ENCODE measurements around the gene C1QL2.

The C1QL2 gene

DNA sequence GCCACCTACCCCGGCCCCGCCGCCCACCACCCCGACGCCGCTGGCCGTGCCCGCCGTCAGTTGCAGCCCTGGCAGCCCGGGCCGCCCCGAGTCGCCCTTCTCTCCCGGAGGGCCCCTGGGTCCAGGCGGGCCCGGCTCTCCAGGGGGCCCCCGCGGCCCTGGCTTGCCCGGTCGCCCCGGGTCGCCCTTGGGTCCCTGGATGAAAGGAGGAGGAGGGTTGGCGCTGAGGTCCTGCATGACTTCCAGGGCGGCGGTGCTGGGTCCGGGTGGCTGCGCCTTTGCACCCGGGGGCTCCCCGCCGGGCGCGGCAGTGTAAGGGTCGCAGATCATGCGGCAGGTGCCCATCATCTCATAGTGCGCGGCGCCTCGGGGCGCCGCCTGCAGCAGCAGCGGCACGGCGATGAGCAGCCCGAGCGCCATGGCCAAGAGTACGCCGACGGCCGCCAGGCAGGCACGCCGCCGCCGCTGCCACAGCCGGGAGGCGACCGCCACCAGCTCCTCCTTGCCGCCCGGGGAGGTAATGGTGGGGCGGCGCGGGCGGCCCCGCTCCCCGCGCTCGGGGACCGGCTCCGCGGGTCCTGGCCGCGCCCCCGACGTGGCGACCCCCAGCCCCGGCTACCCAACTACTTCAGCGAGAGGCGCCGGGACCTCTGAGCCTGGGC lies 570 bp downstream of the C1QL2 start:
- H3K27ac ChIP-seq (ENCODE audit: low read depth, low read length) = no peak overlapping the region
- H3K9me3 ChIP-seq (ENCODE audit: insufficient read depth, low read depth, low read length) = no peaks in the 10 kb centered on the region
- no peaks in the 10 kb centered on the region for H3K36me3 ChIP-seq (ENCODE audit: insufficient read depth, low read length)
- H3K27me3 ChIP-seq (ENCODE audit: insufficient read depth, low read length) = peaks cover 76% of the 10 kb centered on the region
- peak overlapping the region; percentile 58 for H3K4me3 ChIP-seq (ENCODE audit: low read length)
- H3K4me1 ChIP-seq (ENCODE audit: insufficient read depth, low read length) = peaks cover 21% of the 10 kb centered on the region
- H3K9ac ChIP-seq (ENCODE audit: low read depth, low read length) = peak overlapping the region; percentile 28; the same call in 1 of the 2 replicates
- WGBS = 2% methylated on average over 78 of the region's 78 CpGs

DNA sequence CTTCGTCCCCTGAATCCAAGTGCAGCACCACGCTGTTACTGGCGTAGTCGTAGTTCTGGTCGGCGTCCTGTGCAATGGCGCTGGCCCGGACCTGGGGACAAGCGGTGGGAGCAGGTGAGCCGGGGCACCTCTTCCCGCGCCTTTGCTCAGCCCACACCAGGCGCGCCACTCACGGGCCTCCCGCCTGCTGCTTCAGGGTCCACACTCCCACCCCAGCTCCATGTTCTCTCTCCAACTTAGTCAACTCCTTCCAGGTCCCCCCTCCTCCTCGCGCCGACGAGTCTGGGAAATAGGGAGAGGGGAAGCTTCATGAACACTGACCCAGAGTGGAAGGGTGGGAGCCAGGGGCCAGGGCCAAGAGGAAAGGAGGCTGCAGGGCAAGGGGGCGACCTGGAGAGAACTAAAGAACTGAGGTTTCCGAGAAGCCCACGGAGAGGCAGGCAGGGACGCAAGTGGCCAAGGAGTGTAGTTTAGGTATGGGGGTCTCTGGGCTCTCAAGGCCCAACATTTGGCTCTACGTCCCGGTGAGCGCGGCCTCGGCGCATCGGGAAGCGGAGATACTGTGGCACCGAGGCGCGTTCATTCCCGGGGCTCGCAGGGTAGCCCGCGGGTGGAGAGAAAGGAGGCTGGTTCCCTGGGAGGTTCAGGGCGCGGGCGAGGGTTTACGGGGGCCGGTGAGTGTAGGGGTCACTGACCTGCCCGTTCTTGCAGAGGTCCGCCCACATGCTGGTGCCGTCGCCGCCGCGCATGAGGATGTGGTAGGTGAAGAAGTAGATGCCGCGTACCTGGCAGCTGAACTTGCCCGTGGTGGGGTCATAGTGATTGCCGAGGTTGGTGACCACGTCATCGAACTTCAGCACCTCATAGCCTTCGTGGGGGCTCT lies 1.4 kb downstream of the C1QL2 start:
- H3K4me3 ChIP-seq (ENCODE audit: low read length) = peak overlapping the region; percentile 58
- H3K27me3 ChIP-seq (ENCODE audit: insufficient read depth, low read length) = peaks cover 70% of the 10 kb centered on the region
- H3K27ac ChIP-seq (ENCODE audit: low read depth, low read length) = no peak overlapping the region
- peaks cover 21% of the 10 kb centered on the region for H3K4me1 ChIP-seq (ENCODE audit: insufficient read depth, low read length)
- H3K9ac ChIP-seq (ENCODE audit: low read depth, low read length) = peak overlapping the region; percentile 58; the same call in 1 of the 2 replicates
- no peaks in the 10 kb centered on the region for H3K9me3 ChIP-seq (ENCODE audit: insufficient read depth, low read depth, low read length)
- WGBS = 2% methylated on average over 57 of the region's 58 CpGs
- no peaks in the 10 kb centered on the region for H3K36me3 ChIP-seq (ENCODE audit: insufficient read depth, low read length)

DNA sequence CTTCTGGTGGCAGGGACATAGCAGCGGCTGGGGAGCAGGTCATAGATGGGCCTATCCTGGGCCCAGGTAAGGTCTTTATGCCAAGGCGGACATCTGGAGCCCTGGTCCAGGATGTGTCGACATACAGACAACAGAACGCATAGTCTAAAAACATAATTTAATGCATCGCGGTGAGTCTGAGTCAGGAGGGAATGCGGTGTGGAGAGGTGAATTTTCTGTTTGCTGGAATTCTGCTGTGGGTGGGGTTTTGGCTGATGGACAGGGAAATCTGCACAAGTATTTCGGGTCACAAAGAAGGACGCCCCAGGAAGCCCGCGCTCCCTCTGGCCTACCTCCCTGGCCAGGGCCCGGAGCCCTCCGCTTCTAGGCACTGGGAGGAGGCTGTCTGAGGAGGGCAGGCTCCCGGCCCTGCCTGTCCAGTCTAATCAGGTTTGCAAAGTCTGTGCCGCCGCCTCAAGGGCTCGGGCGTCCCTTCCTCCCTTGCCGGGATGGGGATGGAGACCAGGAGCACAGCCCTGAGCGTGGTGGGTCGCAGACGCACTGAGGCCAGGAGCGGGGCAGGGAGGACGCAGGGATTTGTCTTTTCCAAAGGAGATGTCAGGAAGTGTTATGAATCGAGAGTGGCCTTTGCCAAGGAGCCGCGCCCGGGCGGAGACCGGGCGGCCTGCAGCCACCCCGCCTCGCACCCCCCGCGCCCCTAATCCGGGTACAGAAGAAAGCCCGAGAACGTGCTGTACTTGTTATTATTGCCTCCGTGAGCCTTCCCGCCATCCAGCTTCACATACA lies 2.3 kb downstream of the C1QL2 start:
- H3K4me3 ChIP-seq (ENCODE audit: low read length) = peak overlapping the region; percentile 58
- peaks cover 20% of the 10 kb centered on the region for H3K4me1 ChIP-seq (ENCODE audit: insufficient read depth, low read length)
- WGBS = under 1% methylated on average over 40 of the region's 40 CpGs
- H3K27ac ChIP-seq (ENCODE audit: low read depth, low read length) = peak overlapping the region; percentile 51; the same call in 1 of the 2 replicates
- H3K27me3 ChIP-seq (ENCODE audit: insufficient read depth, low read length) = peaks cover 65% of the 10 kb centered on the region
- peak overlapping the region; percentile 58; the same call in 1 of the 2 replicates for H3K9ac ChIP-seq (ENCODE audit: low read depth, low read length)
- H3K36me3 ChIP-seq (ENCODE audit: insufficient read depth, low read length) = no peaks in the 10 kb centered on the region
- no peaks in the 10 kb centered on the region for H3K9me3 ChIP-seq (ENCODE audit: insufficient read depth, low read depth, low read length)

DNA sequence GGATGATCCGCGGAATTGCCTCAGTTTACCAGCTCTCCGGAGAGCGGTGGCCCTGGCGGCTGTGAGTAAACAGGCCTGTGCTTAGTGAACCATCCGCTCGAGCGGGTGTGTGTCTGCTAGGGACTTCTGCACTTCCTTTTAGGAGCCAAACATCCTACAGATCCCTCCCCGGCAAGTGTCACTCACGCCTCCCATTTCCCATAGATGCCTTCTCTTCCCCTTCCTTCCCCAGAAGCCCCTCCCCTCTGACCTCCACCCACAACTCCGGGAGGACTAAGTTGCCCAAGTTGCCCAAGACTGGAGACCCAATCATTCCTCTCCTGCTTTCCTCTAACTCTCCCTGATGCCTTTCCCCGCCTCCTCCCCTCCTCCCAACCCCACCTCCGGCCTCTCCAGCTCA lies 2.9 kb downstream of the C1QL2 start:
- peak overlapping the region; percentile 58 for H3K4me3 ChIP-seq (ENCODE audit: low read length)
- H3K4me1 ChIP-seq (ENCODE audit: insufficient read depth, low read length) = peaks cover 14% of the 10 kb centered on the region
- H3K27ac ChIP-seq (ENCODE audit: low read depth, low read length) = peak overlapping the region; percentile 51; the same call in 1 of the 2 replicates
- no peaks in the 10 kb centered on the region for H3K36me3 ChIP-seq (ENCODE audit: insufficient read depth, low read length)
- peak overlapping the region; percentile 29 for H3K9ac ChIP-seq (ENCODE audit: low read depth, low read length)
- H3K27me3 ChIP-seq (ENCODE audit: insufficient read depth, low read length) = peaks cover 59% of the 10 kb centered on the region
- no peaks in the 10 kb centered on the region for H3K9me3 ChIP-seq (ENCODE audit: insufficient read depth, low read depth, low read length)
- 1% methylated on average over 13 of the region's 13 CpGs for WGBS

DNA sequence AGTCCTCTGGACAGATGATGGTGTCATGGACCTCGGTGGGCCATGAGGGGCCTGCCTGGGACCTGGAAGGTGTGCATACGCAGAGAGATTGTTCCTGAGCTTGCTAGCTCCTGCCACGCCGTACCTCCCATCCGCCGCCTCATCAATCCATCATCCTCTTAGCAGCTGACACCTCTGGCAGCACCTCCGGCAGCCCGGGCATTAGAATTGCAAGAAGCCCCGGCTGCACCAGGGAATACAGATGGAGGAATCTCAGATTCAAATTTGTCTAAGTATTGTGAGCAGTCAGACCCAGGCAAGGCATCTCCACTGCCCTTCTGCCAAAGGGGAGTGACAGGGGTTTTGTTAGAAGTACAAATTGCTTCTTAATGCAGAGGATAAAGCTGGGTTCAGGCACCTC lies 4.5 kb downstream of the C1QL2 start:
- H3K36me3 ChIP-seq (ENCODE audit: insufficient read depth, low read length) = no peaks in the 10 kb centered on the region
- H3K27me3 ChIP-seq (ENCODE audit: insufficient read depth, low read length) = peaks cover 48% of the 10 kb centered on the region
- no peak overlapping the region for H3K27ac ChIP-seq (ENCODE audit: low read depth, low read length)
- 66% methylated on average over 9 of the region's 9 CpGs for WGBS
- H3K9ac ChIP-seq (ENCODE audit: low read depth, low read length) = no peak overlapping the region
- H3K4me3 ChIP-seq (ENCODE audit: low read length) = no peak overlapping the region
- peaks cover 11% of the 10 kb centered on the region for H3K4me1 ChIP-seq (ENCODE audit: insufficient read depth, low read length)
- no peaks in the 10 kb centered on the region for H3K9me3 ChIP-seq (ENCODE audit: insufficient read depth, low read depth, low read length)

DNA sequence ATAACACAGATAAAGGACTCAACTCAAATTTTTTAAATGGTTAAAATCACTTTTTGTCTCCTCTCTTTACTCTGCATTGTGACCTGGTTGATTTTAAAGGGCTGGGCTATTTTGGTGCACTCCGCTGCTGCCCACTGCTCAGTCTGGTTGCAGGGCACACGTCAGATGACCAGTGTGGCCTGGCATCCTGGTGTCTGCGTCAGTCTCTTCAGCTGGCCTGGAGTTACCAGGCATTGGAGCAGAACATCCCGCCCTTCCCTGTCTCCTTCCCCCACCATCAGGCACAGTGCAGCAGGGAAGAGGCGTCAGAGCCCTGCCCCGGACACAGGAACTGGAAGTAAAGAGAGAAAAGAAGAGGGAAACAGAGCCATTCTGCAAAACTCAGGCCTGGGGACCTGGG lies 8.9 kb downstream of the C1QL2 start:
- Histone ChIP-seq H3K4me1 (ENCODE audit: insufficient read depth, low read length) (peaks cover 9% of the 10 kb centered on the region), H3K9ac (ENCODE audit: low read depth, low read length) (no peak overlapping the region), H3K4me3 (ENCODE audit: low read length) (no peak overlapping the region), H3K36me3 (ENCODE audit: insufficient read depth, low read length) (no peaks in the 10 kb centered on the region), H3K27me3 (ENCODE audit: insufficient read depth, low read length) (0 out of 2 replicates have a peak, but pooled peaks cover 10% of the 10 kb centered on the region), H3K27ac (ENCODE audit: low read depth, low read length) (no peak overlapping the region), H3K9me3 (ENCODE audit: insufficient read depth, low read depth, low read length) (no peaks in the 10 kb centered on the region)
- 81% methylated on average over 6 of the region's 6 CpGs for WGBS

DNA sequence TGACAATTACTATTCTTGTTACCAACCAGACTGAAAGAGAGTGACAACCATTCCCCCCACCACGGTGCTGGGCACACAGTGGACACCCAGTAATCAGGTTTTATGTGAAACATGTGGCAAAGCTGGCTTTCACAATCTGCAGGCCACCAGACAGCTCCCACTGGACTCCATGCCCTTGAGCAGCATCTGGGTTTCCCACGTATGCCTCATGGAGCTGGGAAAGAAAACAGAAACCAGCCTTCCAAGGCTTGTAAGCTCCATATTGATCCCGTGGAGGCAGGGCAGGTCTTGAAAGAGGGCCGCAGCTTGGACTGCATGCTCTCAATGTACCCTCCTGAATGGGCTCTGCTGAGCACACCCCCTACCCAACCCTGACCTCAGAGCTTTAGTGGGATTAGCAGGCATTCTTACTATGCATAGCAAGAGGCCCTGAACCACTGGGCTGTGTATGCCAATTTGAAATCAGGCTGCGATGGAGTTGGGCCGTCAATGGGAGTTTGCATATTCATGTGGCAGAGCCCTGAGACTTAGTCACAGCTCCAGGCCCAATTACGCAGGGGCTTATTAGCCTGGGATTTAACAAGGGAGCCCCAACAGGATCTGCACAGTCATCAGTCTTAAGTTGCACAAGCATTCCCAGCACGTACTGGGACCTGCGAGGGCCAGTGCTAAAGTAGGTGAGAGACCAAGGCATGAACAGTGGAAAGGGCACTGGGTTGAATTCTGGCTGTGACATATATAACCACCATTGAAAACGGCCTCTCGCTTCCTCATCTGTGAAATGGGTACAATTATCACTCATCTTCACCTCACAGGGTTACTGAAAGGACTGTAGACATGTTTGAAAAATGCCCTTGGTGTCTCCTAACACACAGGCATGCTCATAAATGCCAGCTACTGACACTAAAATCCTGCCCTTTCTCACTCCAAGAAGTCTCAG lies 10.5 kb downstream of the C1QL2 start:
- Histone ChIP-seq H3K27me3 (ENCODE audit: insufficient read depth, low read length) (0 out of 2 replicates have a peak, but pooled peaks cover 5% of the 10 kb centered on the region), H3K27ac (ENCODE audit: low read depth, low read length) (no peak overlapping the region)
- WGBS = 67% methylated on average over 11 of the region's 11 CpGs

DNA sequence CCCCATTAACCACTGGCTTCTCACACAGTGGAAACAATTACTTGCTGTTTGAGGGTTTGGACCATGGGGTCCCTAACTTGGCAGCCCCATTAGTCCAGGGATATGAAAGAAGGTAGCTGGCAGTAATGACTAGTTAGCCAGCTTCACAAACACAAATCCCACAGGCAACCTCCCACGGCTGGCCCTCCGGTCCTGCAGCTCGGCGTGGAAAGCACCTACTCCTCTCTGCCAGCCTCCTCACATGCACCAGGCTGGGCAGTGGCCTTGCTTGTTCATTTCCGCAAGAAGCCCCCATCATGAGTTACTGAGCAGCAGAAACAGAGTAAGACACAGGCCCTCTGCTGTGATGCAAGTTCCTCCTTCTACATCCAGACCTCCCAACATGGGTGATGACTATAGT lies 13.7 kb downstream of the C1QL2 start:
- no peak overlapping the region for H3K4me3 ChIP-seq (ENCODE audit: low read length)
- 0 out of 2 replicates have a peak, but pooled peaks cover 4% of the 10 kb centered on the region for H3K27me3 ChIP-seq (ENCODE audit: insufficient read depth, low read length)
- no peaks in the 10 kb centered on the region for H3K36me3 ChIP-seq (ENCODE audit: insufficient read depth, low read length)
- no peak overlapping the region for H3K9ac ChIP-seq (ENCODE audit: low read depth, low read length)
- 93% methylated on average over 5 of the region's 5 CpGs for WGBS
- no peak overlapping the region for H3K27ac ChIP-seq (ENCODE audit: low read depth, low read length)
- no peaks in the 10 kb centered on the region for H3K9me3 ChIP-seq (ENCODE audit: insufficient read depth, low read depth, low read length)
- peaks cover 12% of the 10 kb centered on the region; the same call in 1 of the 2 replicates for H3K4me1 ChIP-seq (ENCODE audit: insufficient read depth, low read length)

More for the DNA sequence above, 10.5 kb downstream of the C1QL2 start:
- Histone ChIP-seq H3K4me3 (ENCODE audit: low read length) (no peak overlapping the region), H3K36me3 (ENCODE audit: insufficient read depth, low read length) (no peaks in the 10 kb centered on the region), H3K9me3 (ENCODE audit: insufficient read depth, low read depth, low read length) (no peaks in the 10 kb centered on the region), H3K4me1 (ENCODE audit: insufficient read depth, low read length) (peaks cover 5% of the 10 kb centered on the region; the same call in 1 of the 2 replicates), H3K9ac (ENCODE audit: low read depth, low read length) (no peak overlapping the region)

DNA sequence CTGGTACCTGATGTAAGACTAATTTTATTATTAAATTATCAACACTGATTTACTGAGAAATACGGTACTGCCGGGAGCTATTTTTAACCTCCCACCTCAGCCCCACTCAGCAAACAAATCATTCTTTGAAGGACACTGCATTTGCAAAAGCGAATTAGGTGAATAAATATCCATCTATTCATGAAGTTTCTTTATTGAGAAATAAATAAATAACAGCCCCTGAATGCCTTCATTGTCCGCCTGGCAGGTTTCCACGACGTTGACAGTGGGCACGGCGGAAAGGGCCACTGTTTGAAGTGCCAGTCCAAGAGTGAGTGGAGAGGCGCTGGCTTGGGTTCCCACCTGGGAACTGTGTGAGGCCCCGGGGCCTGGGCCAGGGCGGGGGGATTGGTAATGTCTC lies 15.7 kb downstream of the C1QL2 start:
- H3K36me3 ChIP-seq (ENCODE audit: insufficient read depth, low read length) = no peaks in the 10 kb centered on the region
- no peak overlapping the region for H3K4me3 ChIP-seq (ENCODE audit: low read length)
- WGBS = 89% methylated on average over 10 of the region's 11 CpGs
- 0 out of 2 replicates have a peak, but pooled peaks cover 9% of the 10 kb centered on the region for H3K4me1 ChIP-seq (ENCODE audit: insufficient read depth, low read length)
- no peak overlapping the region for H3K27ac ChIP-seq (ENCODE audit: low read depth, low read length)
- H3K9ac ChIP-seq (ENCODE audit: low read depth, low read length) = no peak overlapping the region
- H3K27me3 ChIP-seq (ENCODE audit: insufficient read depth, low read length) = no peaks in the 10 kb centered on the region
- H3K9me3 ChIP-seq (ENCODE audit: insufficient read depth, low read depth, low read length) = no peaks in the 10 kb centered on the region

DNA sequence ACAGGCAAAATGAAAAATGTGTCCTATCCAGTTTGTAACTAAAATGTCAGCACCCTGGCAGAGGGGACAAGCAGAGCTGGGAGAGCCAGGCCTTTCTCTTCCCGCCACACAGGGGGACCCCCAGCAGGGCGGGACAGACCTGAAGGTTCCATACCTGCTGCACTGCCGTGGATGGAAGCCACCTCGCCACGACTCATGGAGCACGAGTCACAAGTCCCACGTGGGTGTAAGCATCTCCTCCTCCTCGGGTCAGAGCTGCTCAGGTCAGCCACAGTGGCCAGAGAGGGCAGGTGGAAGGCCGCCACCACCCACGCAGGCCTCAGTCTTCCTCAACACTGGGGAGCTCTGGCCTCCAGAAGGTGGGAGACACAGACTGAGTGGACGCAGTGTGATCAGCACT lies 21.0 kb downstream of the C1QL2 start:
- H3K9me3 ChIP-seq (ENCODE audit: insufficient read depth, low read depth, low read length) = no peaks in the 10 kb centered on the region
- no peak overlapping the region for H3K4me3 ChIP-seq (ENCODE audit: low read length)
- no peak overlapping the region for H3K27ac ChIP-seq (ENCODE audit: low read depth, low read length)
- H3K4me1 ChIP-seq (ENCODE audit: insufficient read depth, low read length) = 0 out of 2 replicates have a peak, but pooled peaks cover 3% of the 10 kb centered on the region
- no peak overlapping the region for H3K9ac ChIP-seq (ENCODE audit: low read depth, low read length)
- no peaks in the 10 kb centered on the region for H3K36me3 ChIP-seq (ENCODE audit: insufficient read depth, low read length)
- no peaks in the 10 kb centered on the region for H3K27me3 ChIP-seq (ENCODE audit: insufficient read depth, low read length)
- WGBS = 86% methylated on average over 11 of the region's 11 CpGs
